Cortex of kidney (tissue), 1 donor: ENCODE measurements around the gene PPP2R5A.
"Not testable (repeated sequence)": the region's sequence is repeated elsewhere in the genome, so short reads cannot be mapped to it uniquely, and the experiment has no call there.

Experiments
- DNase-seq: peaks from one replicate; lab custom pipeline; 2025; lab: John Stamatoyannopoulos, UW

The PPP2R5A gene

DNA sequence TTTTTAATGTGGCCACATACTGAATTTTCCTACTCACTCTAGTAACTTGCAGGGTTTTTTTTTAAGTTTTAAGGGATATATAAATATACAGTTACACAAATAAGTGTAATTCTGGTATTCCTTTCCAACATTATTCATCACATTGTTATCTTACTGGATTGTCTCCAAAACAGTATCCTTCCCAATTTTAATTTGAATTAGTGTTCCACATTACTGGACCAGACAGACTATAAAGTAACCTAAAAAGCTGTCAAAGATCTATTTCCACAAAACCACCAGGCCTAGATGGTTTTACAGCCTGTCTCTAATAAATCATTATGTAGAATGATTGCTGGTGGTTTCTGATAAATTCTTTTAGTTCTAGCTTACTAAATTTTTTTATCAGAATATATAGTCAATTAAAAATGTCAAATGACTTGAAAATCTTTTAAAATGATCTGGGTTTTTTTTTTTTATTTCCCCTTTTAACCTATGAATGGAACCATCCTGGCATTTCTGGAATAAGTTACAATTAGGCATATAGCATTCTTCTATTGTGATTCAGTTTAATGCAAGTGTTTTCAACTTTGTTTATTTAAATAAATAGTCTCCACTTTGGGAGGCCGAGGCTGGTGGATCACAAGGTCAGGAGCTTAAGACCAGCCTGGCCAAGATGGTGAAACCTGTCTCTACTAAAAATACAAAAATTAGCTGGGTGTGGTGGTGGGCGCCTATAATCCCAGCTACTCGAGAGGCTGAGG, 70.2 kb downstream of the PPP2R5A start:
- DNase-seq, result no peak

DNA sequence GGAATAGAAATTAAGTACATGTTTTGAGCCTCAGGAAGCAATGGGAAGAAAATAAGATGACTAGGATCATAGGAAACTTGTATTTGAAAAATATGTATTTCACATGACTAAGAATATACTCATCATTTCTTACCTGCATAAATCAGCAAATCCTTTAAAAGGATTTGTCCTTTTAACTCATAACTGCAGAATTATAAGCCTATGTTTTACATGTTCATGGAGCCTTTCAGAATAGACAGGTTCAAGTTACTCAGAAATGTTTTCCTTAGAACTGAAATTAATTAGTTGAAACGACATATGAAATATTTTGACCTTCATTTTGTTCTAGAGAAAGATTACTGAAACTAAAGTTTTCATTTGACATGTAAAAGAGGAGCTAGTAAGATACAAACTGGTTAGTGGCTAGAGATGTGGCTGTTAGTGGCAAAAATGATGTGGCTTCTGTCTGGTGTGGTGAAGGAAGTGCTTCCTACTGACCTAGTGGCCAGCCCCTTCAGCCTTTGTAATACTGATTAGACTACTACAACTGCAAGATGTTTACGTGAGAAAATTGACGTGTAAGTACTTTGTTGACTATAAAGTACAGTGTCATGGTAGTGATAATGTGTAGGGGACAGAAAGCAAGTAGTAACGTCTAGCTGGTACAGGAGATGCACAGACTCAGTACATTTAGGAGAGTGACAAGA, 74.7 kb downstream of the PPP2R5A start:
- DNase-seq, result no peak

DNA sequence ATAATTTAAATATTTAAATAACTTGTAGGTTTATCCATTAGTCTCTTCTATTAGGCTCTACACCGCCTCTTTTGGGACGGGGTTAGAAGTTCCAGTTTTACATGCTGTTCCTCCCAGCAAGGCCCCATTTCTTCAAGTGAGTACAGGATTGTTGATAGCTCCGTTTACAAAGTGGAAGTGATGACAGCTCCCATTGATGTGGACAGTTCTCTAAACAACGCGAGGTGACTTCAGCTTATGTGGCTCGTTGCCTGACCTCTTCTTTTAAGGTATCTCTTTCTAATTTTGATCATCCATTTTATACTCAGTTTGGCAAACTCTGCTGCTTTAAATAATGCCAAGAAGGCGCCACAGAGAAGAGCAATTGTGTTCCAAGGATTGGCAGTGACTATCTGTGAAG, 79.8 kb downstream of the PPP2R5A start:
- no peak for DNase-seq

DNA sequence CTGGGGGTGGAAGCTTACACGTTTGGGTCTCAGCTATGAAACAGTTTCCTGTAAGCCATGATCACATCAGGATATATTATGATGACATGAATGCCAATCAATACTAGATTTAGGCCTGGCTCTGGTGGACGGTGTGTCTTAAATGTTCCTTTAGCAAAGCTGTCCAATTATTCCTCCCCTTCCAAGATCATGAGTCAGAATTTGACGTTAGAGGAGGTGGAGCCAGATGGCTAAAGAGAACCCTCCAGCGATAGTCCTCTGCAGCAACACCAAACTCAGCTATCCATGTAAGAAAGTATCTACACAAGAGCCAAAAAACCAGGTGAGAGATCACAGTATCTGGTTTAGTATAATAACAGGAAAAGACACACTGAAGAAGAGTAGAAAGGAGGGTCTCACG, 81.7 kb downstream of the PPP2R5A start:
- no peak for DNase-seq

DNA sequence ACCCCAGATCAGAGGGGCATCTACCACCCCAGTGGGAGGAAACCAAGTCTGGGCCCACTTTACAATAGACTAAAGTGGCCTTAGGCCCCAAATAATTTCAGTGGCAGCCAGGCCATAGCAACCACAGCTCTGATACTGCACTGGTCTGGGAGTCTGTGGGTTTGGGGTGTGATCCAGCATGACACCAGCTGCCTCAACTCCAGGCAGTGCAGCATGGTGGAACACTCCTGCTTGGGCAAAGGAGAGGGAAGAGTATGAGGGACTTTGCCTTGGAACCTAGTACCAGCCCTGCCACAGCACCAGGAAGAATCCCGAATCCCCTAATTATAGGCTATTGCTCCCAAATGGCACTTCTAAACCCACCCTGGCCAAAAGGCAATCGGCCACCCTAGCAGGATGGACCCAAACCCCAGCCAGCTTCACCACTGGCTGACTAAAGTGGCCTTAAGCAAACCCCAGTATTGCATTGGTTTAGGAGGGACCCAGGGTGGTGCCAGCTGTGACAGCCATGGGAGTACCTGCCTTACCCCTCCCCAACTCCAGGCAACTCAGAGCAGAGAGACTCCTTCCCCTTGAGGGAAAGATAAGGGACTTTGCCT, 82.4 kb downstream of the PPP2R5A start:
- DNase-seq, result no peak

- no peak for DNase-seq
These were observed 82.9 kb downstream of the PPP2R5A start for GRCh38 chr1:212368073-212368484.

DNA sequence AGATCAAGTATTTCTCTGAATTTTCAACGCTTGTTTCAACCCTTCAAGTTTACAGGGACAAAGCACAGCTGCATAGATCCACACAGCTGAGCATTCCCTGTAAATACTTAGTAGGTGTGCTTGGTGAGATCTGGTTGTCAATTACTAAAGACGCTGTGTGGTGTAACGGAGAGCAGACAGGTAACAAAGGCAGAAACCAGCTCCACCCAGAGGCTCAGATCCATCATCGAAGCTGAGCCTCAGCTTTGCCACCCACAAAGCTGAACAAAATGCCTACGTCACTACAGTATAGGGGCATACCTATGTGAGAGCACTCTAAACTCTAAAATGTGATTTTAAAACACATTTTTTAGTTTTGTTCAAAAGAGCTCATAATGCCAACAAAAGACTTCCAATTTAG, 90.8 kb downstream of the PPP2R5A start:
- no peak for DNase-seq

DNA sequence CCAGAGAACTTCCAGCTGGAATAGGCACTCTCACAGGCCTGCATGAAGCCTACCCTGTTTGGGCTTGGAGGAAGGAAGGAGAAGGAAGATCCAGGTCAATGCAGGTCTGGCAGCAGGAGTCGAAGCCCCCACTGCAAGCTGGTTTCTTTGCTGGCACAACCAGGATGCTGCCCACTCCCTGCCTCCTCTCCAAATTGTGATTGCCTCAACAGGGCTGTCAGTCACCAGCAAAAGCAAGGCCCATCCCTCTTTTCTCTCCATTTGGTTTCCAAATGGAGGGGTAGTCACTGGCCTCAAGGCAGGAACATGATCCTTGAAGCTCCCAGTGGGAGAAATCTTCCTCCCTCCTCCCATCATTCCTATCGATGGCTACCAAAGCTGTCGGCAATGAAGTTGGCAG, 92.4 kb downstream of the PPP2R5A start:
- DNase-seq, result no peak

DNA sequence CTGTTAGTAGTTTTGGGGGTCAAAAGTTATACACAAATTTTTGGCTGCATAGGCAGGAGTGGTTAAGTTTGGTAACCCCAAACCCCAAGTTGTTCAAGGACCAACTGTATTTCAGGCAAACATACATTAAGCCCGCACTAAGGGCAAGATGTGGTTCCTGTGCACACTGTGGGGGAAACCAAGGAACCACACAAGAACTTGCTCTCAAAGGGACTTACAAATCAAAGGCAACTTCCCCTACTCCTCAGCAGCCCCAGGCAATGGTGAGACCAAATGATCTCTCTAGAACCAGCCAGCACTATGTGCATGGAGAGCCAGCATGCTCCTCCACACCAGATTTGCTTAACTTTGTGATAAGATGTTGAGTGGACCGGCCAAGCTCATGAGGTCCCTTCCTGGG, 94.2 kb downstream of the PPP2R5A start:
- DNase-seq, result no peak

GRCh38 chr1:212381397-212382035, 96.3 kb downstream of the PPP2R5A start:
- DNase-seq, result no peak

- DNase-seq, result no peak
These were observed 100.8 kb downstream of the PPP2R5A start for GRCh38 chr1:212386029-212386428.

GRCh38 chr1:212388985-212389716, 103.9 kb downstream of the PPP2R5A start:
- DNase-seq, result no peak

- not testable (repeated sequence) for DNase-seq
These were observed 110.6 kb downstream of the PPP2R5A start for GRCh38 chr1:212395678-212396437.

GRCh38 chr1:212396638-212397037, 111.4 kb downstream of the PPP2R5A start:
- DNase-seq, result no peak

DNA sequence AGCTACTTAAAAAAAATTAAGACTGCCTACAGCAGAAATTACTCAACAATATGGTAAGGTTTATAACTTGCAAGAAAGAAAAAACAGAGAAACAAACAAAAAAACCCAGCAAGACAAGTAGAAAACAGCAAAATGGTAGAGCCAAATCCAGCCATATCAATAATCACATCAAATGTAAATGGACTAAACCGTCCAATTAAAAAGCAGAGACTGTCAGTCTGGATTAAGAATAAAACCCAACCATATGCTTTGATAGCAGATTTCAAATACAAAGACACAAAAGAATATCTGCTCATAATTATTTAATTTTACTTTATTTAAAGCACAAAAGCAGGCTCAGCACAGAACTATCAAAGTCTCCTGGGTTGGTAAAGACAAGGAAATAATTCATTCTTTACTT, 112.0 kb downstream of the PPP2R5A start:
- no peak for DNase-seq

- no peak for DNase-seq
These were observed 115.8 kb downstream of the PPP2R5A start for GRCh38 chr1:212401042-212401441.

- DNase-seq, result no peak
These were observed 116.8 kb downstream of the PPP2R5A start for GRCh38 chr1:212401838-212402582.

- DNase-seq, result no peak
These were observed 117.6 kb downstream of the PPP2R5A start for GRCh38 chr1:212402666-212403321.

DNA sequence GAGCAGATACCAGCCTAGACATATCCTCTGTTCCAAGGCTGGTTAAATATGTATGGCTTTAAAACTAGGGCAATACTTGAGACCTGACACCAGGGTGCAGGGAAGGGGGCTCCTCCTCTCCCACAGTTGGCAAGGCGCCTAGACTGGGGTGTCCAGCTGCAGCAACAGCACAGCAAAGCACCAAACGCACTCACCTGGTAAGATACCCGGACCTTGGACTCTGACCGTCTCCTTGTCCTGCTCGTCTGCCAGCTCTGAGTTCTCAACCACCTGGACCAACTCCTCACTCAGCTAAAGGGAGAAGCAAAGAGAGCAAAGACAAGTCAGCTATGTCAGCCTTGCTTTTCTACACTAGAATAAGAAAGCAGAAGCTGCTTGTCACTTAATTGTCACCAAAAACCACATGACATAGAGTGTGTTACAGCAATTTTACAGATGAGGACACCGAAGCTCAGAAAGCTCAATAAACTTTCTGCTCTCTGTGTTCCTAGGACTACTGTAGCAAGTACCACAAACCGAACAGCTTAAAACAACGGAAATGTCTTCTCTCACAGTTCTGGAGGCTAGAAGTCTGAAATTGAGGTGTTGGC, 125.1 kb downstream of the PPP2R5A start:
- no peak for DNase-seq
